GM23248 (cell line): Measurements from ENCODE around the gene SHISAL2B.

Experiments used
- EZH2 ChIP-seq: fragments of 200-600 bp; sonication (generic); IDR thresholded peaks from 2 replicates; pipeline ENCODE4 v1.6.1; 2018; ENCODE audit warnings: antibody characterized with exemption, mild to moderate bottlenecking; ENCODE audit not compliant: insufficient read depth, poor library complexity, severe bottlenecking
- EZH2phosphoT487 ChIP-seq: fragments of 200-600 bp; sonication (generic); IDR thresholded peaks from 2 replicates; pipeline ENCODE4 v1.6.1; 2018; ENCODE audit warnings: antibody characterized with exemption, moderate library complexity, mild to moderate bottlenecking, low read depth; ENCODE audit not compliant: insufficient read depth

DNA sequence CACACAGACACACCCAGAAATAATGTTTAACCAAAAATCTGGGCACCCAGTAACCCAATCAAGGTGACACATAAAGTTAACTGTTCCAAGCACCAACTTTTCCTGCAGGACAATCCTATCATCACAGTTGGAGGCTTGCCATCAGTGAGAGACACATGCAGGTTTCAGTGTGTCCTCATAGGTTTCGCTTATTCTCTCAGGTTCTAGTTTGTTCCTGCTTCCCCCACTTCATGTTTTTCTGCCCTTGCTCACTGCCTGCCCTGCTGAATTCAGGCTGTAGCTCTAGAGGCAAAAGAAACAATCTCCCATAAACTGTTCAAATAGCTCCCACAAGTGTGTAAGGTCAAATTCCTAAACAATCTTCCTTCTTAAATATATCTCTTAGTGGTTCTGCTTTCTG, 20.0 kb upstream of the SHISAL2B start:
- TF ChIP-seq EZH2 (no peak), EZH2phosphoT487 (no peak)
